Tibial nerve (tissue), 4 donors: ENCODE data around the gene RCOR1. TPM values are rescaled to one million over a fixed set of nuclear protein-coding genes. Genes with fewer than 3 reads are reported as not detected.
"Not testable (repeated sequence)": the region's sequence is repeated elsewhere in the genome, so short reads cannot be mapped to it uniquely, and the experiment has no call there.

Experiments used
- DNase-seq, 2 donors: peaks; one replicate each; pipeline ENCODE4 v3.0.0-alpha.2; 2019; ENCODE audit warnings: low spot score in 2 of 2
- H3K27ac ChIP-seq, 4 donors: fragments of 200-600 bp; sonication (generic) in 3 of 4; one replicate each; pipeline ENCODE4 v1.5.1; 2017 to 2019; ENCODE audit warnings: mild to moderate bottlenecking in 1 of 4
- H3K27me3 ChIP-seq, 2 donors: fragments of 200-600 bp; sonication (generic) in 1 of 2; one replicate each; pipeline versions ENCODE4 v1.5.1 to v1.6.0; 2017 to 2019
- H3K36me3 ChIP-seq, 3 donors: fragments of 200-600 bp; sonication (generic); one replicate each; pipeline ENCODE4 v1.5.1; 2018 to 2019
- H3K4me1 ChIP-seq, 4 donors: fragments of 200-600 bp; sonication (generic) in 3 of 4; one replicate each; pipeline ENCODE4 v1.5.1; 2017 to 2019
- H3K4me3 ChIP-seq, 4 donors: fragments of 200-600 bp; sonication (generic) in 3 of 4; one replicate each; pipeline ENCODE4 v1.5.1; 2017 to 2019; ENCODE audit warnings: mild to moderate bottlenecking in 1 of 4, moderate library complexity in 1 of 4
- H3K9me3 ChIP-seq, 4 donors: fragments of 200-600 bp; sonication (generic) in 3 of 4; one replicate each; pipeline ENCODE4 v1.5.1; 2017 to 2019
- CTCF ChIP-seq, 5 experiments: fragments of 200-600 bp in 3 of 5; fragments of 450-650 bp in 2 of 5; sonication (generic) in 3 of 5; IDR thresholded peaks; one replicate each; pipeline ENCODE4 v1.5.1; 2016 to 2019; ENCODE audit warnings: antibody characterized with exemption in 5 of 5, mild to moderate bottlenecking in 3 of 5, moderate library complexity in 2 of 5
- EP300 ChIP-seq, 2 donors: sonication (generic); formaldehyde crosslinking; IDR thresholded peaks; one replicate each; pipeline ENCODE4 v1.6.1; 2017; ENCODE audit warnings: antibody characterized with exemption in 2 of 2, mild to moderate bottlenecking in 1 of 2
- POLR2A ChIP-seq, 2 donors: fragments of 450-650 bp; IDR thresholded peaks; one replicate each; pipeline ENCODE4 v1.6.1; 2017; ENCODE audit warnings: antibody characterized with exemption in 2 of 2, mild to moderate bottlenecking in 2 of 2, moderate library complexity in 2 of 2
- WGBS, 2 donors: methylation state at CpG; one replicate each; pipeline ENCODE4 v1.1.5; 2018; 5-methylcytosine and 5-hydroxymethylcytosine counted together
- total RNA-seq, 4 donors: library from RNA; depleted of rRNA; stranded (reverse); fragments of >200 nt; gene quantifications; one replicate each; pipeline ENCODE4 v1.1.0, GENCODE V29; 2016

RCOR1 gene
- total RNA-seq, 4 donors from 2014 or later = 6.3 to 12.8 (median 10.0) TPM

GRCh38 chr14:102760496-102761193, 168.2 kb downstream of the RCOR1 start:
- DNase-seq = no peak
- H3K4me1 ChIP-seq = no peaks in the 10 kb centered on the region
- peaks cover 0 to 18% of the 10 kb centered on the region in 2 donors for H3K27me3 ChIP-seq
- 30 to 51% methylated on average over 13 to 21 of the region's 21 CpGs for WGBS, 2 donors
- no peak overlapping the region for H3K27ac ChIP-seq
- no peak overlapping the region for H3K4me3 ChIP-seq
- TF ChIP-seq POLR2A (IDR thresholded peaks at IDR 0.05) (no peak), CTCF (IDR thresholded peaks at IDR 0.05) (no peak), EP300 (IDR thresholded peaks at IDR 0.05) (no peak)
- H3K9me3 ChIP-seq = no peaks in the 10 kb centered on the region
- H3K36me3 ChIP-seq = no peaks in the 10 kb centered on the region

- no peak for DNase-seq
- TF ChIP-seq CTCF (IDR thresholded peaks at IDR 0.05) (no peak), POLR2A (IDR thresholded peaks at IDR 0.05) (no peak), EP300 (IDR thresholded peaks at IDR 0.05) (no peak)
- H3K4me1 ChIP-seq = no peaks in the 10 kb centered on the region
- H3K36me3 ChIP-seq = no peaks in the 10 kb centered on the region
- 57 to 59% methylated on average over 11 to 15 of the region's 15 CpGs for WGBS, 2 donors
- H3K9me3 ChIP-seq = no peaks in the 10 kb centered on the region
- no peak overlapping the region for H3K4me3 ChIP-seq
- H3K27me3 ChIP-seq = peaks cover 0 to 18% of the 10 kb centered on the region in 2 donors
- no peak overlapping the region for H3K27ac ChIP-seq
Measured at GRCh38 chr14:102761206-102761605, 168.8 kb downstream of the RCOR1 start.

- H3K9me3 ChIP-seq = no peaks in the 10 kb centered on the region
- DNase-seq = no peak
- no peaks in the 10 kb centered on the region for H3K4me1 ChIP-seq
- no peak overlapping the region for H3K27ac ChIP-seq
- H3K36me3 ChIP-seq = no peaks in the 10 kb centered on the region
- H3K4me3 ChIP-seq = no peak overlapping the region
- peaks cover 0 to 18% of the 10 kb centered on the region in 2 donors for H3K27me3 ChIP-seq
- WGBS, 2 donors = 59 to 65% methylated on average over 10 to 11 of the region's 11 CpGs
- no peak for TF ChIP-seq CTCF (IDR thresholded peaks at IDR 0.05)
- no peak for TF ChIP-seq POLR2A (IDR thresholded peaks at IDR 0.05)
- no peak for TF ChIP-seq EP300 (IDR thresholded peaks at IDR 0.05)
Measured at GRCh38 chr14:102764220-102764671, 171.8 kb downstream of the RCOR1 start.

- not testable (repeated sequence) for H3K4me3 ChIP-seq, H3K9me3 ChIP-seq, DNase-seq, H3K4me1 ChIP-seq, H3K36me3 ChIP-seq, H3K27ac ChIP-seq
- peaks cover 0 to 15% of the 10 kb centered on the region in 2 donors for H3K27me3 ChIP-seq
- WGBS, 2 donors = 87 to 93% methylated on average over 8 of the region's 8 CpGs
Measured at GRCh38 chr14:102765770-102766169, 173.3 kb downstream of the RCOR1 start.

- 85 to 90% methylated on average over 19 of the region's 19 CpGs for WGBS, 2 donors
- peak in 1 of 2 donors; percentile 27 for DNase-seq
- H3K36me3 ChIP-seq = no peaks in the 10 kb centered on the region
- H3K4me1 ChIP-seq = no peaks in the 10 kb centered on the region
- TF ChIP-seq CTCF (IDR thresholded peaks at IDR 0.05) (no peak), EP300 (IDR thresholded peaks at IDR 0.05) (peak; percentile 44 to 53), POLR2A (IDR thresholded peaks at IDR 0.05) (no peak)
- peak overlapping the region in 2 of 4 donors; percentile 10 to 19 for H3K27ac ChIP-seq
- no peaks in the 10 kb centered on the region for H3K27me3 ChIP-seq
- no peaks in the 10 kb centered on the region for H3K9me3 ChIP-seq
- no peak overlapping the region for H3K4me3 ChIP-seq
Measured at GRCh38 chr14:102768223-102769048, 176.0 kb downstream of the RCOR1 start.
